Gastroesophageal sphincter (tissue), 4 donors: ENCODE measurements around the gene GRK4. TPM values are rescaled to one million over a fixed set of nuclear protein-coding genes. Genes with fewer than 3 reads are reported as not detected.
A peak's percentile ranks its signal among the peaks of the same experiment; 100 is the strongest.

ENCODE experiments used
- ATAC-seq: fragments of 150-250 bp; one replicate; pipeline ENCODE4 v1.9.1; 2016; ENCODE audit warnings: mild to moderate bottlenecking, moderate library complexity
- H3K27ac ChIP-seq, 4 donors: fragments of 200-600 bp; sonication (generic) in 3 of 4; 1 replicate in 3 of 4; 2 replicates in 1 of 4; pipeline ENCODE4 v1.5.1; 2016 to 2019
- H3K27me3 ChIP-seq: fragments of 200-600 bp; sonication (generic); one replicate; pipeline ENCODE4 v1.5.1; 2019
- H3K36me3 ChIP-seq, 2 donors: fragments of 200-600 bp; sonication (generic); one replicate each; pipeline ENCODE4 v1.5.1; 2019; ENCODE audit warnings: control low read depth in 1 of 2
- H3K4me1 ChIP-seq, 3 donors: fragments of 200-600 bp; sonication (generic); 1 replicate in 2 of 3; 2 replicates in 1 of 3; pipeline ENCODE4 v1.5.1; 2016 to 2019; ENCODE audit warnings: control low read depth in 2 of 3
- H3K4me3 ChIP-seq, 2 donors: fragments of 200-600 bp; sonication (generic); one replicate each; pipeline ENCODE4 v1.5.1; 2019; ENCODE audit warnings: mild to moderate bottlenecking in 1 of 2, moderate library complexity in 1 of 2
- H3K9me3 ChIP-seq, 3 donors: fragments of 200-600 bp; sonication (generic); one replicate each; pipeline ENCODE4 v1.5.1; 2017 to 2019; ENCODE audit warnings: control low read depth in 2 of 3
- EP300 ChIP-seq: sonication (generic); formaldehyde crosslinking; IDR thresholded peaks from one replicate; pipeline ENCODE4 v1.6.1; 2017; ENCODE audit warnings: antibody characterized with exemption, mild to moderate bottlenecking
- POLR2A ChIP-seq, 2 donors: fragments of 450-650 bp; IDR thresholded peaks; one replicate each; pipeline ENCODE4 v1.6.1; 2017; ENCODE audit warnings: antibody characterized with exemption in 2 of 2, mild to moderate bottlenecking in 2 of 2, moderate library complexity in 1 of 2
- POLR2AphosphoS5 ChIP-seq: sonication (generic); formaldehyde crosslinking; IDR thresholded peaks from one replicate; pipeline ENCODE4 v1.6.1; 2017; ENCODE audit warnings: antibody characterized with exemption
- whole genome bisulfite sequencing, 2 donors: methylation state at CpG; one replicate each; pipeline ENCODE4 v1.1.5; 2018; ENCODE audit warnings: low coverage in 1 of 2; 5-methylcytosine and 5-hydroxymethylcytosine counted together
- total RNA-seq, 4 donors: library from RNA; depleted of rRNA; stranded (reverse); fragments of >200 nt; gene quantifications; one replicate each; pipeline ENCODE4 v1.1.0, GENCODE V29; 2016
- TF ChIP-seq, protein P1 (sequence below), 4 experiments: fragments of 200-600 bp in 2 of 4; fragments of 450-650 bp in 2 of 4; sonication (generic) in 1 of 4; IDR thresholded peaks; one replicate each; pipeline ENCODE4 v1.5.1; 2017 to 2019; ENCODE audit warnings: antibody characterized with exemption in 4 of 4, mild to moderate bottlenecking in 2 of 4, moderate library complexity in 2 of 4

GRK4 gene
- total RNA-seq, 4 donors from 2014 or later = 4.2 to 9.5 (median 6.2) TPM

GRCh38 chr4:2929469-2929868, 33.9 kb upstream of the GRK4 start:
- Histone ChIP-seq H3K9me3 (no peaks in the 10 kb centered on the region), H3K27me3 (no peaks in the 10 kb centered on the region), H3K27ac (peak overlapping the region in 1 of 4 donors; percentile 14), H3K4me1 (peaks cover 0 to 40% (median 15%) of the 10 kb centered on the region in 3 donors), H3K4me3 (no peak overlapping the region), H3K36me3 (peaks cover 0 to 76% of the 10 kb centered on the region in 2 donors)
- WGBS, 2 donors = 77 to 87% methylated on average over 6 to 7 of the region's 16 CpGs
- TF ChIP-seq POLR2A (IDR thresholded peaks at IDR 0.05) (no peak), EP300 (no peak), POLR2AphosphoS5 (no peak)
- TF ChIP-seq, protein P1, sequence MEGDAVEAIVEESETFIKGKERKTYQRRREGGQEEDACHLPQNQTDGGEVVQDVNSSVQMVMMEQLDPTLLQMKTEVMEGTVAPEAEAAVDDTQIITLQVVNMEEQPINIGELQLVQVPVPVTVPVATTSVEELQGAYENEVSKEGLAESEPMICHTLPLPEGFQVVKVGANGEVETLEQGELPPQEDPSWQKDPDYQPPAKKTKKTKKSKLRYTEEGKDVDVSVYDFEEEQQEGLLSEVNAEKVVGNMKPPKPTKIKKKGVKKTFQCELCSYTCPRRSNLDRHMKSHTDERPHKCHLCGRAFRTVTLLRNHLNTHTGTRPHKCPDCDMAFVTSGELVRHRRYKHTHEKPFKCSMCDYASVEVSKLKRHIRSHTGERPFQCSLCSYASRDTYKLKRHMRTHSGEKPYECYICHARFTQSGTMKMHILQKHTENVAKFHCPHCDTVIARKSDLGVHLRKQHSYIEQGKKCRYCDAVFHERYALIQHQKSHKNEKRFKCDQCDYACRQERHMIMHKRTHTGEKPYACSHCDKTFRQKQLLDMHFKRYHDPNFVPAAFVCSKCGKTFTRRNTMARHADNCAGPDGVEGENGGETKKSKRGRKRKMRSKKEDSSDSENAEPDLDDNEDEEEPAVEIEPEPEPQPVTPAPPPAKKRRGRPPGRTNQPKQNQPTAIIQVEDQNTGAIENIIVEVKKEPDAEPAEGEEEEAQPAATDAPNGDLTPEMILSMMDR (IDR thresholded peaks at IDR 0.05) = no peak
- no peak for ATAC-seq

DNA sequence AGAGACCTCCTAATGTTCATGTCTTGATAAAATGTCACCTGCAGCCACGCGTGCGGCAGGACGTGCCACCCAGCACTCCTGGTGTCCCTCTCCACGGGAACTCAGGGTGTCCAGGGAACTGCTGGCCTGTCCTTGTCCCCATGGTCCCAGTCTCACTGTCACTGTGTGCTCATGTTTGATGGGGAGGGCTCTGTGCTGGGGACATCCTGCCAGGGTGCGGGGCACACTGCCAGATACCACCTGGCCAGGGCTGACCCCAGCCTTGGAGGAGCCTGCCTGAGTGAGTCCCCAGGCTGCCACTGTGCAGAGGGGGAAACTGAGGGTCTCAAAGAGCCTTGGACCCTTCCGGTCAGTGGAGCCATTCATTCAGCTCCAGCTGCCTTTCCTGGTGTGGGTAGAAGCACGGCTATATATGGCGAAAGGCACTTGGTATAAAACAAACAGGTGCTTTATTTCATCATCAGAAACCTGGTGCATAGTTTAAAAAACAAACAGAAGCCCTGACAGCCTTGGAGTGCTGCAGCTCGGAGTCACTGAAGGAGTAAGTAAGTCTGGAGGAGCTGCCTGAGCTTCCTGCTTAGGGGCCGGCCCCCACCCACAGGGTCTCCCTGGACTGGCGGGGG, 33.1 kb upstream of the GRK4 start:
- Histone ChIP-seq H3K4me3 (no peak overlapping the region), H3K27me3 (no peaks in the 10 kb centered on the region), H3K9me3 (no peaks in the 10 kb centered on the region), H3K27ac (peak overlapping the region in 3 of 4 donors; percentile 92 to 96 (median 94)), H3K4me1 (peaks cover 0 to 42% (median 16%) of the 10 kb centered on the region in 3 donors), H3K36me3 (peaks cover 0 to 68% of the 10 kb centered on the region in 2 donors)
- ATAC-seq = no peak
- no peak for TF ChIP-seq POLR2AphosphoS5
- TF ChIP-seq, protein P1 (IDR thresholded peaks at IDR 0.05) = no peak
- TF ChIP-seq POLR2A (IDR thresholded peaks at IDR 0.05) = no peak
- TF ChIP-seq EP300 = no peak
- WGBS, 2 donors = 73% methylated on average over 6 of the region's 12 CpGs; no CpG with 5 or more reads in 1 of the 2 donors

DNA sequence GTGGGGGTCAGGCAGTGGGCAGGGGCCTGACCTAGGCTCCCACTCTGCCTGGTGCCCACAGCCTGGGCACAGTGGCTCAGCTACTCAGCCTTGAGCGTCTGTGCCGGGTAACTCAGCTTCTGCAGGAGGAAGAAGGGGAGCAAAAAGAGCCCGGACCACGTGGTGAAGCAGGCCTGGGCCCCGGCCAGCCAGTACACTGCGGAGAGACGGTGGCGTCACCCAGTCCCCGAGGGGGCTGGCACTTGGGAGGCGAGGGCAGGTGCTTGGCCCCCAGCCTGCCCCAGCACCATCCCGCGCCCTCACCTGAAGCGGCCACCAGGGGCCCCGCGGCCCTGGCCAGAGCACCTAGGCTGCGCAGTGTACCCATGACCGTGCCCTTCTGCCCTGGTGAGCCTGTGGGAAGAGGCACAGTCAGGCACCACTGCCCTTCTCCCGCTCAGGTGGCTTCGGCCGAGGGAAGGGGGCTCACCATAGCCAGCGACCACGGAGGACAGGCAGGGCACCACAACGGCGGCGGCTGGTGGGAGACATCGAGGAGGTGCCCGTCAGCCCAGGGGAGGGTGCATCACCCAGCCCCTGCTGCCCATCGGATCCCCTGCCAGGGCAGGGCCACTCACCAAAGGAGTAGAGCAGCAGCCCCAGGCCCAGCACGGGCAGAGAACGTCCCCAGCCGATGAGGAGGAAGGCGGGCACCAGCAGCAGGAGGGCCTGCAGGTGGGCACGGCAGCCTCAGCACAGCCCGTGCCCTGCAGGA, 32.4 kb upstream of the GRK4 start:
- Histone ChIP-seq H3K36me3 (peaks cover 0 to 61% of the 10 kb centered on the region in 2 donors), H3K27me3 (no peaks in the 10 kb centered on the region), H3K9me3 (no peaks in the 10 kb centered on the region), H3K4me1 (peaks cover 0 to 49% (median 22%) of the 10 kb centered on the region in 3 donors), H3K27ac (peak overlapping the region in 3 of 4 donors; percentile 92 to 96 (median 94)), H3K4me3 (no peak overlapping the region)
- ATAC-seq = no peak
- TF ChIP-seq EP300 = no peak
- peak; percentile 6 for TF ChIP-seq POLR2AphosphoS5
- TF ChIP-seq, protein P1 (IDR thresholded peaks at IDR 0.05) = peak in 1 of 4 experiments; percentile 14
- WGBS, 2 donors = 20% methylated on average over 1 of the region's 34 CpGs

DNA sequence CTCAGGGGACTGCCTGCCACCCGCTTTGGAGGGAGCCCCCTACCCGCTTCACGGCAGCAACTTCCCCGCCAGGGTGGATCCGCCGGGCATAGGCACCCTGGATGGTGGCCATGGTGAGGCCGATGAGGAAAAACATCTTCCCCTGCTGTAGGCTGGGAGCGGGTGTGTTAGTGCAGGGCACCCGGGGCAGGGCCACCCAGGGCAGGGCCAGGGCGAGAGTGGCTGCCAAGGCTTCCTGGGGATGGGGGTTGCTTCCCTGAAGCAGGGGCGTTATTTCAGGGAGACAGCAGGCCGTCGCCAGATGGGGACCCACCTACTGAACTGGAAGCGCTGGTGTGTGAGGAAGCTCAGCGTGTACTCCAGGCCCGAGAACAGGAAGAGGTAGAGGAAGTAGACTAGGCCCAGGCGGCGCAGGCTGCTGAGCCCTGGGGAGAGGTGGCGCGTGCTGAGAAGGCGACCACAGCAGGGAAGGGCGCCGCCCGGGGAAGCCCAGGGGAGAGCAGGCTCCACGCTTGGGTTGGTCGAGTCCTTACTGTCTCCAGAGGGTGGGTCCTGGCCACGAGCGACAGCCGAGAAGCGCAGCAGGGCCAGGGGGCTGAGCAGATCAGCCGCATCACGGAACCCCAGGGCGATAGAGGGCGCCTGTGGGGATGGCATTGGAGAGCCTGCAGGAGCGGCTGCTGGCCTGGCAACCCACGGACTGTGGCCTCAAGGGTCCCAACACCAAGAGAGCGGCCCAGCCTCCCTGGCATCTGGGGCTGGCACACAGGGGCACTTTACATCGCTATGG, 31.7 kb upstream of the GRK4 start:
- WGBS, 2 donors = 85% methylated on average over 22 of the region's 38 CpGs; no CpG with 5 or more reads in 1 of the 2 donors
- TF ChIP-seq POLR2AphosphoS5 (peak; percentile 8), EP300 (no peak), POLR2A (IDR thresholded peaks at IDR 0.05) (no peak)
- Histone ChIP-seq H3K36me3 (peaks cover 0 to 54% of the 10 kb centered on the region in 2 donors), H3K27ac (peak overlapping the region in 3 of 4 donors; percentile 92 to 96 (median 94)), H3K4me1 (peaks cover 0 to 56% (median 22%) of the 10 kb centered on the region in 3 donors), H3K4me3 (no peak overlapping the region), H3K27me3 (no peaks in the 10 kb centered on the region), H3K9me3 (no peaks in the 10 kb centered on the region)
- peak; percentile 16 for ATAC-seq
